ENCODE measurements around the gene GSK3A.
A peak's percentile ranks its signal among the peaks of the same experiment; 100 is the strongest.

Gene GSK3A

DNA sequence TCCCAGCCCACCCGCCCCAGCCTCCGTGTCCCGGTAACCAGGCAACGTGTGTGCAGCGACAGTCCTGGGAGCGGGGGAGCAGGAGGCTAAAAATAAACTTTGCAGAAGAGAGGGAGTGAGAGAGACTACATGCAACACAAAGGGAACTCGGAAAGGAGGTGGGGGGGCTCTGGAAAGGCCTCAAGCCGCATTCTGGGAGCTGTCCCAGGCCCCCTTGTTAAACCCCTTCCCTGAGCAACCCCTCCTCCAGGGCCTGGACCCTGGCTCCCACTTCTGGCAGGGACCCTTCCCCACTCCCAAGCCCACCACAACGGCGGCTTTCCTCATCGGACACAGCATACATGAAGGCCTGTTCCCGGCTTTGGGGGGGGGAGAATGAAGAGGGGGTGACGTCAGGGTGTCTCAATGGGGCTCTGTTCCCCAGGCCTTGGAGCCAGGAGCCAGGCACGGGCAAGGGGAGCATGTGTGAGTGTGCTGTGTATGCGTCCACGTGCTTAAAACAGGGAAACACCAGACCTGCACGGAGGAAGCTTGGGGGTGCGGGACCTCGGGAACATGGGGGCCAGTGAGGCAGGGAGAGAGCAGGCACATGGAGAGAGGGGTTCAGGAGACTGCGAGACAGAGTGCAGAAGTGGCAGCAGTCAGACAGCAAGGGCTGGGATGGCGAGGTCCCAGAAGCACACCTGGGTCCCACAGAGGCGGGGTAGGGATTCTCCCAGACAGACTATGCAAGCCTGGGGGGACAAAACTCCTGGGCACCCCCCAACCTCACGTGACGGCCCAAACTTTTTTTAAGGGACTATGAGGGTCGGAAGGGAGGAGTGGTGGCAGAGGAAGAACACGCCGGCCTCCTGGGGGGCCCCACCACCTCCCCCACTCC lies 10.2 kb upstream of the GSK3A start:
- Histone ChIP-seq H3K4me1 (ENCODE audit: low read length) (0 out of 2 replicates have a peak, but pooled peaks cover 8% of the 10 kb centered on the region), H3F3A (ENCODE audit: insufficient read depth, low read length) (no peaks in the 10 kb centered on the region; the same call in 1 of the 2 replicates), H4K20me1 (ENCODE audit: insufficient read depth, low read length) (no peaks in the 10 kb centered on the region), H3K27me3 (replicated peaks; ENCODE audit: insufficient read depth, low read length) (peaks cover 13% of the 10 kb centered on the region), H3K4me2 (ENCODE audit: low read depth, low read length) (peak overlapping the region; percentile 95), H3K9me2 (replicated peaks; ENCODE audit: insufficient read depth, low read length) (no peaks in the 10 kb centered on the region), H3K9ac (ENCODE audit: low read length) (peak overlapping the region; percentile 64; the same call in 1 of the 2 replicates), H3K4me3 (ENCODE audit: low read length) (peak overlapping the region; percentile 72), H3K9me3 (replicated peaks; ENCODE audit: insufficient read depth, low read length) (no peaks in the 10 kb centered on the region), H3K27ac (ENCODE audit: low read length) (no peak overlapping the region), H3K36me3 (replicated peaks; ENCODE audit: insufficient read depth, low read length) (no peaks in the 10 kb centered on the region), H2AFZ (ENCODE audit: low read length) (no peak overlapping the region), H3K79me2 (ENCODE audit: low read length) (peaks cover 29% of the 10 kb centered on the region)
- TF ChIP-seq, protein P1, sequence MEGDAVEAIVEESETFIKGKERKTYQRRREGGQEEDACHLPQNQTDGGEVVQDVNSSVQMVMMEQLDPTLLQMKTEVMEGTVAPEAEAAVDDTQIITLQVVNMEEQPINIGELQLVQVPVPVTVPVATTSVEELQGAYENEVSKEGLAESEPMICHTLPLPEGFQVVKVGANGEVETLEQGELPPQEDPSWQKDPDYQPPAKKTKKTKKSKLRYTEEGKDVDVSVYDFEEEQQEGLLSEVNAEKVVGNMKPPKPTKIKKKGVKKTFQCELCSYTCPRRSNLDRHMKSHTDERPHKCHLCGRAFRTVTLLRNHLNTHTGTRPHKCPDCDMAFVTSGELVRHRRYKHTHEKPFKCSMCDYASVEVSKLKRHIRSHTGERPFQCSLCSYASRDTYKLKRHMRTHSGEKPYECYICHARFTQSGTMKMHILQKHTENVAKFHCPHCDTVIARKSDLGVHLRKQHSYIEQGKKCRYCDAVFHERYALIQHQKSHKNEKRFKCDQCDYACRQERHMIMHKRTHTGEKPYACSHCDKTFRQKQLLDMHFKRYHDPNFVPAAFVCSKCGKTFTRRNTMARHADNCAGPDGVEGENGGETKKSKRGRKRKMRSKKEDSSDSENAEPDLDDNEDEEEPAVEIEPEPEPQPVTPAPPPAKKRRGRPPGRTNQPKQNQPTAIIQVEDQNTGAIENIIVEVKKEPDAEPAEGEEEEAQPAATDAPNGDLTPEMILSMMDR (IDR thresholded peaks at IDR 0.05; ENCODE audit: low read length) = no peak
- TF ChIP-seq EZH2 (optimal IDR thresholded peaks at IDR 0.05; ENCODE audit: low read depth, low read length) = no peak
- no peak for TF ChIP-seq EZH2phosphoT487 (IDR thresholded peaks at IDR 0.05; ENCODE audit: low read length)
- peak; percentile 4 for DNase-seq

DNA sequence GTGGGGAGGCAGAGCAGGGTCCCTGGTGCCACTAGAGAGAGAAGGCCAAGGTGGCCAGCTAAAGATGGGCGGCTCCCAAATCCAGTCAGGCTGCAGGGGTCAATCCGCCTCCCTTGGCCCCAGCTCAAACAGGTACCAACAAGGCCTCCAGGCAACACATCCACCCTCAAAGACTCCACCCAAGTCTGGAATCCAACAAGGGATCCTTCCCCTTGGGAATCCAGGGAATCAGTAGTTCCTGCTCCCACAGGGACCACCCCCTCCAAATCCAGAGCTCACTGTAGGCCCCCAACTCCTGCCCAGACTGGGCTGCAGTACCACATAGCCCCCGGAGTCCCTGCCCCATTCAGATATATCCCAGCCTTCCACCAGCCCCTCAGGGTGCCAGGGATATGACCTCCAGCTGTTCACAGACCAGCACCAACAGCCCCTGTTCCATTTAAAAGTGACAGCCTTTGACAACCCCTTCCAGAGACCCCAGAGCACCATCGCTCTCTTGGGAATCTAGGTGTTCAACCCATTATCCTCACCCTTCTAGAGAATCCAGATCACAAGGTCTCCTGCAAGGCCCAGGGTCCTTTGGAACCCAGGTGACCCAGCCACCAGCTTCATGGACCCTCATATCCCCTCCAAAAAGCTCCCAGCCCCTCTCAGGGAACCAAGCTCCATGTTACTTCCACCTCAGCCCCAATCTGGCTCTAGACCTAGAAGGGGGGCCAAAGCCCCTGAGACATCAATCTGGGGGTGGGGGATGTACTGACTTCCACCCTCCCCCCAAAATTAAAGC lies 9.4 kb upstream of the GSK3A start:
- Histone ChIP-seq H3K27ac (ENCODE audit: low read length) (no peak overlapping the region), H3K4me1 (ENCODE audit: low read length) (0 out of 2 replicates have a peak, but pooled peaks cover 8% of the 10 kb centered on the region)

More for the DNA sequence above, 9.4 kb upstream of the GSK3A start:
- no peaks in the 10 kb centered on the region for H4K20me1 ChIP-seq (ENCODE audit: insufficient read depth, low read length)
- H2AFZ ChIP-seq (ENCODE audit: low read length) = no peak overlapping the region
- peaks cover under 1% of the 10 kb centered on the region; the same call in 1 of the 2 replicates for H3F3A ChIP-seq (ENCODE audit: insufficient read depth, low read length)
- H3K9me3 ChIP-seq (replicated peaks; ENCODE audit: insufficient read depth, low read length) = no peaks in the 10 kb centered on the region
- peaks cover 29% of the 10 kb centered on the region for H3K79me2 ChIP-seq (ENCODE audit: low read length)
- DNase-seq = peak; percentile 5
- H3K4me2 ChIP-seq (ENCODE audit: low read depth, low read length) = no peak overlapping the region
- H3K9ac ChIP-seq (ENCODE audit: low read length) = no peak overlapping the region
- H3K36me3 ChIP-seq (replicated peaks; ENCODE audit: insufficient read depth, low read length) = no peaks in the 10 kb centered on the region
- TF ChIP-seq, protein P1 (IDR thresholded peaks at IDR 0.05; ENCODE audit: low read length) = no peak
- TF ChIP-seq EZH2 (optimal IDR thresholded peaks at IDR 0.05; ENCODE audit: low read depth, low read length) = no peak
- no peak for TF ChIP-seq EZH2phosphoT487 (IDR thresholded peaks at IDR 0.05; ENCODE audit: low read length)
- H3K9me2 ChIP-seq (replicated peaks; ENCODE audit: insufficient read depth, low read length) = no peaks in the 10 kb centered on the region
- no peak overlapping the region for H3K4me3 ChIP-seq (ENCODE audit: low read length)
- H3K27me3 ChIP-seq (replicated peaks; ENCODE audit: insufficient read depth, low read length) = peaks cover 9% of the 10 kb centered on the region

All from MM.1S (cell line).